Measurements from ENCODE around the gene CABCOCO1.

Gene CABCOCO1

GRCh38 chr10:61804414-61804813 lies 141.7 kb downstream of the CABCOCO1 start:
- ATAC-seq = no peak
- TF ChIP-seq TSHZ2 (CRISPR knock-in tag; IDR thresholded peaks at IDR 0.05) = no peak
- no peak for TF ChIP-seq ZFP3 (CRISPR knock-in tag; IDR thresholded peaks at IDR 0.05)
- no peak for TF ChIP-seq OSR1 (CRISPR knock-in tag; IDR thresholded peaks at IDR 0.05)
- TF ChIP-seq CREB5 (CRISPR knock-in tag; IDR thresholded peaks at IDR 0.05; ENCODE audit: low read depth) = no peak
- TF ChIP-seq RARB (CRISPR knock-in tag; IDR thresholded peaks at IDR 0.05) = no peak
- TF ChIP-seq ISL1 (CRISPR knock-in tag; IDR thresholded peaks at IDR 0.05) = no peak
- TF ChIP-seq GLIS3 (CRISPR knock-in tag; IDR thresholded peaks at IDR 0.05) = no peak
- no peak for TF ChIP-seq SNAI2 (CRISPR knock-in tag; IDR thresholded peaks at IDR 0.05)
- TF ChIP-seq TCF4 (CRISPR knock-in tag; IDR thresholded peaks at IDR 0.05; ENCODE audit: borderline replicate concordance) = no peak
- TF ChIP-seq PPARA (CRISPR knock-in tag; IDR thresholded peaks at IDR 0.05; ENCODE audit: borderline replicate concordance) = no peak
- TF ChIP-seq ZNF565 (CRISPR knock-in tag; conservative IDR thresholded peaks at IDR 0.05; ENCODE audit: low read depth) = no peak
- TF ChIP-seq ZC3H10 (CRISPR knock-in tag; IDR thresholded peaks at IDR 0.05) = no peak
- no peak for TF ChIP-seq POU6F1 (CRISPR knock-in tag; IDR thresholded peaks at IDR 0.05; ENCODE audit: borderline replicate concordance, low read depth)
- no peak for TF ChIP-seq ESRRG (CRISPR knock-in tag; IDR thresholded peaks at IDR 0.05)
- TF ChIP-seq ZNF8 (CRISPR knock-in tag; IDR thresholded peaks at IDR 0.05) = no peak
- no peak for TF ChIP-seq CSDC2 (CRISPR knock-in tag; IDR thresholded peaks at IDR 0.05)
- no peak for TF ChIP-seq CSRNP3 (CRISPR knock-in tag; IDR thresholded peaks at IDR 0.05)
- no peak for TF ChIP-seq ZFP30 (CRISPR knock-in tag; IDR thresholded peaks at IDR 0.05)

GRCh38 chr10:61805091-61805490 lies 142.4 kb downstream of the CABCOCO1 start:
- no peak for TF ChIP-seq RARB (CRISPR knock-in tag; IDR thresholded peaks at IDR 0.05)
- TF ChIP-seq ZNF8 (CRISPR knock-in tag; IDR thresholded peaks at IDR 0.05) = no peak
- no peak for TF ChIP-seq ESRRG (CRISPR knock-in tag; IDR thresholded peaks at IDR 0.05)
- TF ChIP-seq PPARA (CRISPR knock-in tag; IDR thresholded peaks at IDR 0.05; ENCODE audit: borderline replicate concordance) = no peak
- TF ChIP-seq ZFP3 (CRISPR knock-in tag; IDR thresholded peaks at IDR 0.05) = no peak
- TF ChIP-seq ZNF70 (CRISPR knock-in tag; IDR thresholded peaks at IDR 0.05) = no peak
- TF ChIP-seq ISL1 (CRISPR knock-in tag; IDR thresholded peaks at IDR 0.05) = no peak

GRCh38 chr10:61810263-61810662 lies 147.5 kb downstream of the CABCOCO1 start:
- ATAC-seq = no peak
- no peak for TF ChIP-seq SNAI2 (CRISPR knock-in tag; IDR thresholded peaks at IDR 0.05)
- no peak for TF ChIP-seq PPARA (CRISPR knock-in tag; IDR thresholded peaks at IDR 0.05; ENCODE audit: borderline replicate concordance)
- TF ChIP-seq ZFP3 (CRISPR knock-in tag; IDR thresholded peaks at IDR 0.05) = no peak
- no peak for TF ChIP-seq ESRRG (CRISPR knock-in tag; IDR thresholded peaks at IDR 0.05)
- TF ChIP-seq CREB5 (CRISPR knock-in tag; IDR thresholded peaks at IDR 0.05; ENCODE audit: low read depth) = no peak
- no peak for TF ChIP-seq OSR1 (CRISPR knock-in tag; IDR thresholded peaks at IDR 0.05)
- no peak for TF ChIP-seq ISL1 (CRISPR knock-in tag; IDR thresholded peaks at IDR 0.05)
- TF ChIP-seq ZC3H10 (CRISPR knock-in tag; IDR thresholded peaks at IDR 0.05) = no peak

More at GRCh38 chr10:61805091-61805490, 142.4 kb downstream of the CABCOCO1 start:
- ATAC-seq = no peak

Data from SK-N-SH treated with all-trans-retinoic acid at 6 μM for 48 hours (cell line).